GM20000 (cell line): ENCODE measurements around the gene ROM1.
"Not testable (repeated sequence)": the region's sequence is repeated elsewhere in the genome, so short reads cannot be mapped to it uniquely, and the experiment has no call there.

Experiments used
- DNase-seq: peaks from one replicate; pipeline ENCODE4 v3.0.0; 2012; ENCODE audit warnings: low spot score
- TF ChIP-seq, protein P1 (sequence below): IDR thresholded peaks from 2 replicates; pipeline ENCODE4 v1.5.1; 2012; ENCODE audit warnings: mild to moderate bottlenecking, control low read depth; ENCODE audit errors: extremely low read depth, missing control alignments

ROM1 gene

DNA sequence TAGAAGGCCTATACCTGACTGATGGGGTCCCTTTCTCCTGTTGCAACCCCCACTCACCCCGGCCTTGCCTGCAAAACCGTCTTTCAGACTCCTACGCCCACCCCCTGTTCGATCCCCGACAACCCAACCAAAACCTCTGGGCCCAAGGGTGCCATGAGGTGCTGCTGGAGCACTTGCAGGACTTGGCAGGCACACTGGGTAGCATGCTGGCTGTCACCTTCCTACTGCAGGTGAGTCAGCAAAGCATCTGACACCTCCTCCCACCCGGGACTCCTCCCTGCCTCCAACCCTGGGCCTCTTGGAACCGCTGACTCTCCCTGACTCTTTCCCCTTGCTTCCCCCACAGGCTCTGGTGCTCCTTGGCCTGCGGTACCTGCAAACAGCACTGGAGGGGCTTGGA lies 1.2 kb downstream of the ROM1 start:
- TF ChIP-seq, protein P1, sequence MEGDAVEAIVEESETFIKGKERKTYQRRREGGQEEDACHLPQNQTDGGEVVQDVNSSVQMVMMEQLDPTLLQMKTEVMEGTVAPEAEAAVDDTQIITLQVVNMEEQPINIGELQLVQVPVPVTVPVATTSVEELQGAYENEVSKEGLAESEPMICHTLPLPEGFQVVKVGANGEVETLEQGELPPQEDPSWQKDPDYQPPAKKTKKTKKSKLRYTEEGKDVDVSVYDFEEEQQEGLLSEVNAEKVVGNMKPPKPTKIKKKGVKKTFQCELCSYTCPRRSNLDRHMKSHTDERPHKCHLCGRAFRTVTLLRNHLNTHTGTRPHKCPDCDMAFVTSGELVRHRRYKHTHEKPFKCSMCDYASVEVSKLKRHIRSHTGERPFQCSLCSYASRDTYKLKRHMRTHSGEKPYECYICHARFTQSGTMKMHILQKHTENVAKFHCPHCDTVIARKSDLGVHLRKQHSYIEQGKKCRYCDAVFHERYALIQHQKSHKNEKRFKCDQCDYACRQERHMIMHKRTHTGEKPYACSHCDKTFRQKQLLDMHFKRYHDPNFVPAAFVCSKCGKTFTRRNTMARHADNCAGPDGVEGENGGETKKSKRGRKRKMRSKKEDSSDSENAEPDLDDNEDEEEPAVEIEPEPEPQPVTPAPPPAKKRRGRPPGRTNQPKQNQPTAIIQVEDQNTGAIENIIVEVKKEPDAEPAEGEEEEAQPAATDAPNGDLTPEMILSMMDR: no peak
- no peak for DNase-seq

DNA sequence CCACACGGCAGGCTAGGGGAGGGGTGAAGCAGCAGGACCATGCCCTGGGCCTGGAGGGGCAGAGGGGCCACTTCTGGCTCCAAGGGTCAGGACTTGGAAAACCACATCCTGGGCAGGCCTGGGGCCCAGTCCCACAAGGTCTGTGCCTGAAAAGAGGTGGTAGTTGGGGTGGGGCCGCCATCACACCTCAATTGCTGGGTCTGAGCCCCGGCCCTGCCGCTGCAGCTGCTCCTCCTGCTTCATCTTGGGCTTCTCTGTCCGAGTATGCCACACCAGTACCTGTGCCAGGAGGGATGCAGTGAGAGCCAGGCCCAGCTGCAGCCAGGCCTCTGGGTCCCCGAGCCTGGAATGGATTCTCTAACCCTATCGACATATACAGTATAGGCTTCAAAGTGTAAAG lies 2.5 kb downstream of the ROM1 start:
- DNase-seq: no peak
- TF ChIP-seq, protein P1: no peak

DNA sequence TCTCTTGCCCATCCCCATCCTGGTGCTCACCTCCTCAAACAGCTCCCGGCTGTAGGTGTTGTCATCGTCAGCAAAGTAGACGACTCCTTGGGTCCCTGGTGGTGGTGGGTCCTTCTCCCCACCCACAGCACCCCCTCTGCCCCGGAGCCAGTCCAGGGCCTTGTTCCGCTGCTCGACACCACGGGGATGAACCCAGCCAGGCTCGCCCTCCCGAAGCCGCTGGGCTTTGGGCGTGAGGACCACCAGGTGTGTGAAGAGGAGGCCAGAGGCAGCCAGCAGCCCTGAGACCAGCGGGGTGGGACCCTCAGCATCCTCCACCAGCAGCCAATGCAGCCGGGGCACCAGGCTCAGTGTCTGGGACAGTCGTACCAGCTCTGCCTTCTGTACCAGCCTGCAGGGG lies 3.9 kb downstream of the ROM1 start:
- DNase-seq: not testable (repeated sequence)

DNA sequence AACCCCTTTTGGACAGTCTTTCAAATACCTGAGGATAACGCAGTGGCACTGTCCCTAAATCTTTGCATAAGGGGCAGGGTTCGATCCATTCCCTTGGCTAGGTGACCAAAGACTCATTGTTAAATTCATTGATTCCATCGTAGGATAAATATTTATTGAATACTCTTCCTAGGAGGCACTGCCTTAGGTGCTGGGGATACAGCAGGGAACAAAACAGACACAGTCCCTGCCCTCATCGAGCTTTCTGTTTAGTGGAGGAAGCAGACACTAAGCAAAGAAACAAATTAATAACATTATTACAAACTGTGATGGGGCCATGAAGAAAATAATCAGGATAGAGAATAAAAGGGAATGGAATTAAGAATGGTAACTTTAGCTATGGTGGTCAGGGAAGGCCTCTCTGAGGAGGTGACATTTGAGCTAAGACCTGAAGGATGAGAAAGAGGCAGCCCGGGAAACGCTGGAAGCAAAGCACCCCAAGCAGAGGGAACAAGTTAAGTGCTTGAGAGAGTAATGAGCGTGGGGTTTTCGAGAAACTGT lies 8.0 kb downstream of the ROM1 start:
- TF ChIP-seq, protein P1: no peak
- no peak for DNase-seq

DNA sequence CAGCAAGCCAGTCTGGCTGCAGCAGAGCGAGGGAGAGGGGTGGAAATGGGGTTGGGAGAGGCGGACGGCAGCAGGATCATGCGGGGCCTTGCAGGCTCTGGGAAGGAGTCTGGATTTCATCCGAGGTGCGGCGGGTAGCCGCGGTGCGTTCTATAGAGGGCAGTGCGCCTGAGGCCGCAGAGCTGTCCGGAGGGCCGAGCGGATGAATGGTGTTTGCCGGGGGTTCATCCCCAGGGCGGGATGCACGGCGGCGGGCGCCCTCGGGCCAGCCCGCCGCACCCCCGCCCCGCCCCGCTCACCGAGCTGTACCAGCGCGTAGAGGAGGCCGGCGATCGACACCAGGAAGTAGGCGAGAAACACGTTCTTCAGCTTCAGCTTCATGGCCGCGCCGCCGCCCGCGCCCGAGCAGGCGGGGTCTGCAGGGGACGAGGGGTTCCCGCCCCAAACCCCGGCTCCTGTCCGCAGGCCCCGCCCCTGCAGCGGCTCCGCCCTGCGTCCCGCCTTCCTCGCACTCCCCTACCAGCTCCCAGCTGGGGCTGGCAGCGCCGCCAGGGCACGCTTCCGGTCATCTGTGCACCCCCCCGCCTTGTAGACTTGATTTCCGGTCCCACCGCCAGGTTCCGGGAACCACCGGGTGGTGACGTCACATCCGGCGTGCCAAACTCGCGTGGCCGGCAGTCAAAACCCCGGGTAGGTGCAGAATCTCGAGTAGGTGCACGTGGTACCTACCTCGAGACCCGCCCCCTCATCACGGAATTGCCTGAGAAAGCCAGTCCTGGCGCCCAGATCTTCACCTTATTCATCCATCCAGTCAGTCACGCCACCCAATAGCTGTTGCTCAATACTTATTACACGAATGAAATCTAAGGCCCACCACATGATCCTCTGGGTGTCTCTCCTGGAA lies 8.8 kb downstream of the ROM1 start, which contains the start of gene B3GAT3:
Gene B3GAT3, minus strand, starts transcription at position 420 of the 904 bp plus-strand sequence. Its CDS starts 39 bp downstream, at position 381.
- TF ChIP-seq, protein P1: no peak
- DNase-seq: peak; percentile 98

DNA sequence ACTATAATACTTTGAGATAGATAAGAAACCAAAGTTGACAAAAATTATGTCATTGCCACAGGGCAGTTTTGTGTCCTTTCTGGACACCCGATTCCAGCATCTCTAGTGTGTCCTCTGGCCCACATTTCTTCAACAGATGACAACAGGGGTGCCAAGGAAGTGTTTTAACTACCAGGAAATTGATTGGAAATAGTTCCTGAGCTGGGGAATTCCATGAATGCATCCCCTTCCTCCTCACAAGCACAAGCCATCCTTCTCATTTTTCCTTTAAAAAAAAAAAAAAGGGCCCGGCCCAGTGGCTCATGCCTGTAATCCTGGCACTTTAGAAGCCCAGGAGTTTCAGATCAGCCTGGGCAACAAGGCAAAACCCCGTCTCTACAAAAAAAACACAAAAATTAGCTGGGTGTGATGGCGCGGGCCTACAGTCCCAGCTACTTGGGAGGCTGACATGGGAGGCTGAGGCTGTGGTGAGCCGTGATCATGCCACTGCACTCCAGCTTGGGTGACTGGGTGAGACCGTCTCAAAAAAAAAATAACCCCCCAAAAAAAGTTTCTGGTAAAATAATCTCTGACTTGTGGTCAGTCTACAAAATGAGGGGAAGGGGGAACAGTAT lies 9.5 kb downstream of the ROM1 start:
- no peak for DNase-seq
- TF ChIP-seq, protein P1: no peak

DNA sequence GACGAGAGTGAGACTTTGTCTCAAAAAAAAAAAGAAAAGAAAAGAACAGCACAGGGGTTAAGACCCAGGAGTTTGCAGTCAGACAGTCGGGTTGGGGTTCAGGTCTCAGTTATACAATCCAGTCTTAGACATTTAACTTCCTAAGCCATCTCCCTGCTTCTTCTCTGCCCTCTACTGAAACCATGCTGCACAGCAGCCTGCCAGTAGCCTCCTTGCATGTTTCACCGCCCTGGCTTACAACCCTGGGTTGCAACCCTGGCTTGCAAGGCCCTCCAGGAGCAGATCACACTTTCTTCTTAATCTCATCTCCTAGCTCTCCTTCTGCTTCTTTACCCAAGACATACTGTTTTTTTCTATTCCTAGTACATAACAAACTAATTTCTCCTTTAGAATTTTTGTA lies 14.7 kb downstream of the ROM1 start:
- TF ChIP-seq, protein P1: no peak
- DNase-seq: no peak
